BJ (cell line): ENCODE results near the gene SLC5A8. TPM values are rescaled to one million over a fixed set of nuclear protein-coding genes. Genes with fewer than 3 reads are reported as not detected.

ENCODE experiments used
- CTCF ChIA-PET: fragments of 350-600 bp; formaldehyde crosslinking; extraction: SDS; loops from one replicate; lab custom pipeline; 2021; ENCODE audit warnings: antibody characterized with exemption, inconsistent platforms; lab: Yijun Ruan, JAX
- POLR2A ChIA-PET: fragments of 300-600 bp; sonication (Branson Sonifier 250); formaldehyde crosslinking; extraction: SDS; loops from one replicate; lab custom pipeline; 2021; ENCODE audit warnings: antibody characterized with exemption; lab: Charles Lee
- DNase-seq: peaks from one replicate; pipeline ENCODE4 v3.0.0-alpha.2; 2011; ENCODE audit warnings: low read depth
- H3K27me3 ChIP-seq: 2 replicates; pipeline ENCODE4 v1.6.0; 2011; ENCODE audit warnings: low read length; ENCODE audit not compliant: control insufficient read depth, insufficient read depth
- H3K36me3 ChIP-seq: 2 replicates; pipeline ENCODE4 v1.5.1; 2011; ENCODE audit warnings: low read length; ENCODE audit not compliant: control insufficient read depth, insufficient read depth
- H3K4me3 ChIP-seq: 2 replicates; pipeline ENCODE4 v1.5.1; 2011; ENCODE audit warnings: low read depth, mild to moderate bottlenecking, control low read depth, low read length
- CTCF ChIP-seq: IDR thresholded peaks from 2 replicates; pipeline ENCODE4 v1.5.1; 2011; ENCODE audit warnings: low read depth, mild to moderate bottlenecking, control low read depth, inconsistent platforms, low read length, moderate library complexity; ENCODE audit not compliant: insufficient read depth
- polyA plus RNA-seq: library from polyadenylated mRNA; depleted of rRNA; stranded (reverse); fragments of >200 nt; gene quantifications from 2 replicates; pipeline ENCODE4 v1.2.3, GENCODE V29; 2011

Gene SLC5A8
- polyA plus RNA-seq, 1 experiment, result not detected

- CTCF ChIA-PET, result no interaction called here
- Histone ChIP-seq H3K4me3 (no peak overlapping the region), H3K36me3 (no peaks in the 10 kb centered on the region), H3K27me3 (no peaks in the 10 kb centered on the region)
- no peak for DNase-seq
- POLR2A ChIA-PET, result no interaction called here
- TF ChIP-seq CTCF, result no peak
Observed at GRCh38 chr12:101238800-101239329, 28.8 kb upstream of the SLC5A8 start.

- no peaks in the 10 kb centered on the region for H3K27me3 ChIP-seq
- POLR2A ChIA-PET, result no interaction called here
- no peaks in the 10 kb centered on the region for H3K36me3 ChIP-seq
- CTCF ChIA-PET, result no interaction called here
- no peak for DNase-seq
- no peak overlapping the region for H3K4me3 ChIP-seq
- no peak for TF ChIP-seq CTCF
Observed at GRCh38 chr12:101238306-101238705, 28.3 kb upstream of the SLC5A8 start.

GRCh38 chr12:101235686-101236085, 25.6 kb upstream of the SLC5A8 start:
- DNase-seq, result no peak
- POLR2A ChIA-PET, result no interaction called here
- Histone ChIP-seq H3K36me3 (no peaks in the 10 kb centered on the region), H3K27me3 (no peaks in the 10 kb centered on the region), H3K4me3 (no peak overlapping the region)
- no peak for TF ChIP-seq CTCF
- CTCF ChIA-PET, result no interaction called here

- H3K27me3 ChIP-seq, result no peaks in the 10 kb centered on the region
- no peak for TF ChIP-seq CTCF
- no peaks in the 10 kb centered on the region for H3K36me3 ChIP-seq
- ChIA-PET CTCF (interaction anchor here (0.6 to 0.9 kb wide), 2 partner anchors 9 to 15 kb away, joined by 3 read pairs; no protein-coding TSS in a partner anchor), POLR2A (no interaction called here)
- no peak overlapping the region for H3K4me3 ChIP-seq
- no peak for DNase-seq
Observed at GRCh38 chr12:101231636-101232035, 21.6 kb upstream of the SLC5A8 start.

- POLR2A ChIA-PET, result no interaction called here
Observed at GRCh38 chr12:101230547-101230946, 20.5 kb upstream of the SLC5A8 start.

More at GRCh38 chr12:101230547-101230946, 20.5 kb upstream of the SLC5A8 start:
- peak; percentile 58 for DNase-seq
- CTCF ChIA-PET, result interaction anchor here (0.9 kb wide), 1 partner anchor 10 kb away, joined by 3 read pairs; no protein-coding TSS in a partner anchor
- TF ChIP-seq CTCF, result no peak
- Histone ChIP-seq H3K4me3 (no peak overlapping the region), H3K27me3 (no peaks in the 10 kb centered on the region), H3K36me3 (no peaks in the 10 kb centered on the region)
